Activated gamma-delta T cell treated with anti-CD3 and anti-CD28 coated beads, Interleukin-2, amount 50 U/mL, for 16 hours (primary cell): ENCODE data around the gene LAMTOR3.
"Not testable (repeated sequence)": the region's sequence is repeated elsewhere in the genome, so short reads cannot be mapped to it uniquely, and the experiment has no call there.

Source experiments
- DNase-seq: peaks from one replicate; pipeline ENCODE4 v3.0.0-alpha.2; 2020; ENCODE audit warnings: low read depth

Gene LAMTOR3

DNA sequence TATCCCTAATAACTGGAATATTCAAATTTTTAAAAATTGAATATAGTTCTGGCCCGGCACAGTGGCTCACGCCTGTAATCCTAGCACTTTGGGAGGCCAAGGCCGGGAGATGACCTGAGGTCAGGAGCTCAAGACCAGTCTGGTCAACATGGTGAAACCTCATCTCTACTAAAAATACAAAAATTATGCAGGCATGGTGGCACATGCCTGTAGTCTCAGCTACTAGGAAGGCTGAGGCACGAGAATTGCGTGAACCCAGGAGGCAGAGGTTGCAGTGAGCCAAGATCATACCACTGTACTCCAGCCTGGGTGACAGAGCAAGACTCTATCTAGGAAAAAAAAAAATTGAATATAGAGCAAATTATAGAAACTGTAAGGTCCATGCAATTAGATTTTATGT lies 64.2 kb downstream of the LAMTOR3 start:
- not testable (repeated sequence) for DNase-seq

DNA sequence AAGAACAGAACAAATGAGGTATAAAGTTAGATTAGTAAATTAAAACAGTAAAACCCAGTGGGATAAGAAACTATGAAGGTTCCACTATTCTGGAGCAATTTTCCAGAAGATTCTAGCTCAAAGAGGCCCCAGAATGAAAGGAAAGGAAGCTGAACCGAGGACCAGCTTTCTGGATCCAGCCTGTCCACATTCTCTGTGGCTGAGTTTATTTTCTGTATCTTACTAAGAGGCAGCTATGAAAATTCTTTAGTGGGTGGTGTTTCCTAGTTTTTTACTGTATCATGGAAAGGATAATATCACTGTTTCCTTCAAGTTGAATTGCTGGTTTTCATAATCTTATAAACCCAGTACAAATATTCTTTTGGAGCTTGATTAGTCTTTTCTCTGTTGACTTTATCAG lies 65.8 kb downstream of the LAMTOR3 start:
- no peak for DNase-seq
